Measurements from ENCODE around the gene TARBP1. TPM values are rescaled to one million over a fixed set of nuclear protein-coding genes. Genes with fewer than 3 reads are reported as not detected.
"Not testable (repeated sequence)": the region's sequence is repeated elsewhere in the genome, so short reads cannot be mapped to it uniquely, and the experiment has no call there.

The TARBP1 gene
- total RNA-seq, 1 donor from 2014 or later, result 39.6 TPM

GRCh38 chr1:234525099-234525799 is 46.3 kb upstream of the TARBP1 start:
- peak overlapping the region; percentile 70 for H3K27ac Mint-ChIP-seq (ENCODE audit: unreplicated experiment)
- peaks cover 1% of the 10 kb centered on the region for H3K27me3 Mint-ChIP-seq (ENCODE audit: unreplicated experiment)
- H3K36me3 Mint-ChIP-seq (ENCODE audit: low read depth, unreplicated experiment), result no peaks in the 10 kb centered on the region
- H3K9me3 Mint-ChIP-seq (ENCODE audit: unreplicated experiment), result no peaks in the 10 kb centered on the region
- peaks cover 34% of the 10 kb centered on the region for H3K4me1 Mint-ChIP-seq (ENCODE audit: unreplicated experiment)
- DNase-seq (ENCODE audit: low spot score), result no peak
- no peak for TF ChIP-seq CTCF (IDR thresholded peaks at IDR 0.05; ENCODE audit: unreplicated experiment)
- H3K4me3 Mint-ChIP-seq (ENCODE audit: unreplicated experiment), result no peak overlapping the region

GRCh38 chr1:234521836-234522235 is 42.9 kb upstream of the TARBP1 start:
- Mint-ChIP-seq H3K4me3 (ENCODE audit: unreplicated experiment) (no peak overlapping the region), H3K27me3 (ENCODE audit: unreplicated experiment) (peaks cover 1% of the 10 kb centered on the region), H3K36me3 (ENCODE audit: low read depth, unreplicated experiment) (no peaks in the 10 kb centered on the region), H3K27ac (ENCODE audit: unreplicated experiment) (no peak overlapping the region), H3K4me1 (ENCODE audit: unreplicated experiment) (peaks cover 10% of the 10 kb centered on the region), H3K9me3 (ENCODE audit: unreplicated experiment) (no peaks in the 10 kb centered on the region)
- TF ChIP-seq CTCF (IDR thresholded peaks at IDR 0.05; ENCODE audit: unreplicated experiment), result no peak
- no peak for DNase-seq (ENCODE audit: low spot score)

GRCh38 chr1:234520908-234521817 is 42.2 kb upstream of the TARBP1 start:
- Mint-ChIP-seq H3K4me1 (ENCODE audit: unreplicated experiment) (peaks cover 7% of the 10 kb centered on the region), H3K9me3 (ENCODE audit: unreplicated experiment) (no peaks in the 10 kb centered on the region), H3K27ac (ENCODE audit: unreplicated experiment) (no peak overlapping the region), H3K4me3 (ENCODE audit: unreplicated experiment) (no peak overlapping the region), H3K27me3 (ENCODE audit: unreplicated experiment) (peaks cover 1% of the 10 kb centered on the region), H3K36me3 (ENCODE audit: low read depth, unreplicated experiment) (no peaks in the 10 kb centered on the region)
- TF ChIP-seq CTCF (IDR thresholded peaks at IDR 0.05; ENCODE audit: unreplicated experiment), result no peak
- DNase-seq (ENCODE audit: low spot score), result no peak

- no peak for TF ChIP-seq CTCF (IDR thresholded peaks at IDR 0.05; ENCODE audit: unreplicated experiment)
- no peak overlapping the region for H3K27ac Mint-ChIP-seq (ENCODE audit: unreplicated experiment)
- no peaks in the 10 kb centered on the region for H3K9me3 Mint-ChIP-seq (ENCODE audit: unreplicated experiment)
- H3K27me3 Mint-ChIP-seq (ENCODE audit: unreplicated experiment), result peaks cover 1% of the 10 kb centered on the region
- no peaks in the 10 kb centered on the region for H3K36me3 Mint-ChIP-seq (ENCODE audit: low read depth, unreplicated experiment)
- H3K4me3 Mint-ChIP-seq (ENCODE audit: unreplicated experiment), result no peak overlapping the region
- no peak for DNase-seq (ENCODE audit: low spot score)
- no peaks in the 10 kb centered on the region for H3K4me1 Mint-ChIP-seq (ENCODE audit: unreplicated experiment)
Measured at GRCh38 chr1:234519506-234519905, 40.5 kb upstream of the TARBP1 start.

- Mint-ChIP-seq H3K27me3 (ENCODE audit: unreplicated experiment) (peaks cover 1% of the 10 kb centered on the region), H3K4me3 (ENCODE audit: unreplicated experiment) (no peak overlapping the region)
Measured at GRCh38 chr1:234518876-234519275, 39.9 kb upstream of the TARBP1 start.

GRCh38 chr1:234518086-234518485 is 39.1 kb upstream of the TARBP1 start:
- H3K36me3 Mint-ChIP-seq (ENCODE audit: low read depth, unreplicated experiment); DNase-seq (ENCODE audit: low spot score); H3K9me3 Mint-ChIP-seq (ENCODE audit: unreplicated experiment); H3K4me3 Mint-ChIP-seq (ENCODE audit: unreplicated experiment); H3K27me3 Mint-ChIP-seq (ENCODE audit: unreplicated experiment); H3K4me1 Mint-ChIP-seq (ENCODE audit: unreplicated experiment); H3K27ac Mint-ChIP-seq (ENCODE audit: unreplicated experiment): not testable (repeated sequence)

More at GRCh38 chr1:234518876-234519275, 39.9 kb upstream of the TARBP1 start:
- TF ChIP-seq CTCF (IDR thresholded peaks at IDR 0.05; ENCODE audit: unreplicated experiment), result no peak
- no peak for DNase-seq (ENCODE audit: low spot score)
- Mint-ChIP-seq H3K4me1 (ENCODE audit: unreplicated experiment) (no peaks in the 10 kb centered on the region), H3K27ac (ENCODE audit: unreplicated experiment) (no peak overlapping the region), H3K9me3 (ENCODE audit: unreplicated experiment) (no peaks in the 10 kb centered on the region), H3K36me3 (ENCODE audit: low read depth, unreplicated experiment) (no peaks in the 10 kb centered on the region)

All from endothelial cell (in vitro differentiated cells).